Measurements from ENCODE around the gene RPP25L.

- TF ChIP-seq CTCF (IDR thresholded peaks at IDR 0.05) (no peak), POLR2A (IDR thresholded peaks at IDR 0.05) (no peak)
Measured at GRCh38 chr9:34585946-34586669, 25.8 kb downstream of the RPP25L start.
